ENCODE results near the gene CWF19L2. TPM values are rescaled to one million over a fixed set of nuclear protein-coding genes. Genes with fewer than 3 reads are reported as not detected.

CWF19L2 gene
- total RNA-seq, 1 donor from 2014 or later: 7.6 TPM

- Histone ChIP-seq H3K4me3 (ENCODE audit: low read depth, low read length) (no peak overlapping the region), H3K27me3 (ENCODE audit: control insufficient read depth, insufficient read depth, low read length) (no peaks in the 10 kb centered on the region), H3K36me3 (ENCODE audit: control insufficient read depth, insufficient read depth, low read length) (no peaks in the 10 kb centered on the region)
- no peak for DNase-seq (ENCODE audit: low read depth)
- TF ChIP-seq CTCF (IDR thresholded peaks at IDR 0.05; ENCODE audit: insufficient read depth, low read length, poor library complexity, severe bottlenecking): no peak
Observed at GRCh38 chr11:107282195-107282594, 175.4 kb downstream of the CWF19L2 start.

Other genes with a start within 250 kb of the CWF19L2 start
- 7.1 and 7.2 TPM in 2 replicates for gene ALKBH8, start 107.9 kb upstream of the CWF19L2 start, total RNA-seq
- gene ELMOD1, start 133.3 kb upstream of the CWF19L2 start, total RNA-seq: 0.07 and 0.21 TPM in 2 replicates